Measurements from ENCODE around the gene SNAPC2.

GRCh38 chr19:7881910-7882309, 38.2 kb upstream of the SNAPC2 start:
- no peak for TF ChIP-seq POLR2A (IDR thresholded peaks at IDR 0.05)
- TF ChIP-seq, protein P1, sequence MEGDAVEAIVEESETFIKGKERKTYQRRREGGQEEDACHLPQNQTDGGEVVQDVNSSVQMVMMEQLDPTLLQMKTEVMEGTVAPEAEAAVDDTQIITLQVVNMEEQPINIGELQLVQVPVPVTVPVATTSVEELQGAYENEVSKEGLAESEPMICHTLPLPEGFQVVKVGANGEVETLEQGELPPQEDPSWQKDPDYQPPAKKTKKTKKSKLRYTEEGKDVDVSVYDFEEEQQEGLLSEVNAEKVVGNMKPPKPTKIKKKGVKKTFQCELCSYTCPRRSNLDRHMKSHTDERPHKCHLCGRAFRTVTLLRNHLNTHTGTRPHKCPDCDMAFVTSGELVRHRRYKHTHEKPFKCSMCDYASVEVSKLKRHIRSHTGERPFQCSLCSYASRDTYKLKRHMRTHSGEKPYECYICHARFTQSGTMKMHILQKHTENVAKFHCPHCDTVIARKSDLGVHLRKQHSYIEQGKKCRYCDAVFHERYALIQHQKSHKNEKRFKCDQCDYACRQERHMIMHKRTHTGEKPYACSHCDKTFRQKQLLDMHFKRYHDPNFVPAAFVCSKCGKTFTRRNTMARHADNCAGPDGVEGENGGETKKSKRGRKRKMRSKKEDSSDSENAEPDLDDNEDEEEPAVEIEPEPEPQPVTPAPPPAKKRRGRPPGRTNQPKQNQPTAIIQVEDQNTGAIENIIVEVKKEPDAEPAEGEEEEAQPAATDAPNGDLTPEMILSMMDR (IDR thresholded peaks at IDR 0.05): no peak
- no peak for TF ChIP-seq POLR2AphosphoS5 (IDR thresholded peaks at IDR 0.05; ENCODE audit: insufficient read depth in 1 of 2, low read depth in 1 of 2)
